ENCODE measurements around the gene IYD. TPM values are rescaled to one million over a fixed set of nuclear protein-coding genes. Genes with fewer than 3 reads are reported as not detected.

IYD gene
- total RNA-seq, 3 donors from 2014 or later = 0.29 to 0.33 TPM; not detected in 1

DNA sequence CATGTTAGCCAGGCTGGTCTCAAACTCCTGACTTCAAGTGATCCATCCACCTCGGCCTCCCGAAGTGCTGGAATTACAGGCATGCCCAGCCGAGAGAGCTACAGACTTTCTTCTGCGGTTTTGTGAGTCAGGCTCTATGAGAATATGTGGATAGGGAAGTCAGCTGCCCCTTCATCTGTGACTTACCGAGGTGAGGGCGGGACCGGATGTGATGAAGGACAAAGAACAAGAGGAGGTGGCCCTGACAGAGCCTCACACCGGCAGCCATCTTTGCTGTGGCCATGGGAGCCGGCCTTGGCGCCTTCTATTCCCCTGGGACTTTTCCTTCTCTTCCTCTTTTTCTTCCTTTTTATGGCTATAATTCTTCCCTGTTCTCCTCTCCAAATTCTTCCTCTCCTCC is 67.0 kb downstream of the IYD start:
- TF ChIP-seq, protein P1, sequence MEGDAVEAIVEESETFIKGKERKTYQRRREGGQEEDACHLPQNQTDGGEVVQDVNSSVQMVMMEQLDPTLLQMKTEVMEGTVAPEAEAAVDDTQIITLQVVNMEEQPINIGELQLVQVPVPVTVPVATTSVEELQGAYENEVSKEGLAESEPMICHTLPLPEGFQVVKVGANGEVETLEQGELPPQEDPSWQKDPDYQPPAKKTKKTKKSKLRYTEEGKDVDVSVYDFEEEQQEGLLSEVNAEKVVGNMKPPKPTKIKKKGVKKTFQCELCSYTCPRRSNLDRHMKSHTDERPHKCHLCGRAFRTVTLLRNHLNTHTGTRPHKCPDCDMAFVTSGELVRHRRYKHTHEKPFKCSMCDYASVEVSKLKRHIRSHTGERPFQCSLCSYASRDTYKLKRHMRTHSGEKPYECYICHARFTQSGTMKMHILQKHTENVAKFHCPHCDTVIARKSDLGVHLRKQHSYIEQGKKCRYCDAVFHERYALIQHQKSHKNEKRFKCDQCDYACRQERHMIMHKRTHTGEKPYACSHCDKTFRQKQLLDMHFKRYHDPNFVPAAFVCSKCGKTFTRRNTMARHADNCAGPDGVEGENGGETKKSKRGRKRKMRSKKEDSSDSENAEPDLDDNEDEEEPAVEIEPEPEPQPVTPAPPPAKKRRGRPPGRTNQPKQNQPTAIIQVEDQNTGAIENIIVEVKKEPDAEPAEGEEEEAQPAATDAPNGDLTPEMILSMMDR (IDR thresholded peaks at IDR 0.05) = no peak
- TF ChIP-seq POLR2A (IDR thresholded peaks at IDR 0.05) (no peak), POLR2AphosphoS5 (IDR thresholded peaks at IDR 0.05) (no peak)

DNA sequence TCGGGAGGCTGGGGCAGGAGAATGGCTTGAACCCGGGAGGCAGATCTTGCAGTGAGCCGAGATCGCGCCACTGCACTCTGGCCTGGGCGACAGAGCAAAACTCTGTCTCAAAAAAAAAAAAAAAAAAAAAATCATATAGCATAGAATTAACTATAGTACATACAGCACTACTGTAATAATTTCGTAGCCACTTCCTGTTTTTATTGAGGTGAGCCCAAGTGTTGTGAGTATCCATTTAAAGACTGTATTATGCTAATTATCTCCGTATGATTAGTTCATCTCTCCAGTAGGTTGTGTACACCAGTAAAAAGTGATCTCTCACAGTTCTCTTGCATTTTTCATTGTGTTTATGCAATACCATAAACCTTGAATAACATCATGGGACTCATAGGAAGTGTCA is 70.6 kb downstream of the IYD start:
- peaks cover 0 to 8% of the 10 kb centered on the region in 2 donors for H3K9me3 ChIP-seq
- no peak overlapping the region for H3K27ac ChIP-seq
- H3K4me3 ChIP-seq = no peak overlapping the region
- no peaks in the 10 kb centered on the region for H3K4me1 ChIP-seq
- DNase-seq (ENCODE audit: low spot score in 2 of 2) = no peak
- no peaks in the 10 kb centered on the region for H3K27me3 ChIP-seq
- intact Hi-C loops (cut with DNase I; ENCODE audit: low total_unique reads) = no loop called here
- H3K36me3 ChIP-seq = no peaks in the 10 kb centered on the region
- TF ChIP-seq POLR2AphosphoS5 (IDR thresholded peaks at IDR 0.05) (no peak), POLR2A (IDR thresholded peaks at IDR 0.05) (no peak)
- TF ChIP-seq, protein P1 (IDR thresholded peaks at IDR 0.05) = no peak

More for the DNA sequence above, 67.0 kb downstream of the IYD start:
- no peak overlapping the region for H3K27ac ChIP-seq
- no peaks in the 10 kb centered on the region for H3K27me3 ChIP-seq
- intact Hi-C loops (cut with DNase I; ENCODE audit: low total_unique reads) = no loop called here
- H3K4me1 ChIP-seq = no peaks in the 10 kb centered on the region
- no peak overlapping the region for H3K4me3 ChIP-seq
- DNase-seq (ENCODE audit: low spot score in 2 of 2) = no peak
- H3K36me3 ChIP-seq = no peaks in the 10 kb centered on the region
- H3K9me3 ChIP-seq = peaks cover 0 to 8% of the 10 kb centered on the region in 2 donors

DNA sequence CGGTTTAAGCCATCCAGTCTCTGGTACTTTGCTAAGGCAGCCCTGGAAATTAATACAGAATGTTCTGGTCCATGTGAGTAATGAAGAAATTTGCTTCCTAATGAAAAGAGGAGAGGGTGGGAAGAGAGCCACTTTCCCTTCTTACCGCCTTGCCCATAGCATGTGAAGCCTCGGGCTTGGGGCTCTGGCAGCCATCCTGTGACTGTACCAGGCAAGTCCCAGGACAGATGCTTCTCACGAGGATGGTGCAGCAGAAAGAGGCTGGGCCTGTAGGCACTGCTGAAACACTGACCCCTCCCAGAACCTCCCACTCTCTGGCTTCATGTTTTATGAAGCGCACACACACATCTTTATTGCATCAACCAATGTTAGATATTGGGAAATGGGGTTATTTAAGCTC is 74.8 kb downstream of the IYD start:
- intact Hi-C loops (cut with DNase I; ENCODE audit: low total_unique reads) = no loop called here

DNA sequence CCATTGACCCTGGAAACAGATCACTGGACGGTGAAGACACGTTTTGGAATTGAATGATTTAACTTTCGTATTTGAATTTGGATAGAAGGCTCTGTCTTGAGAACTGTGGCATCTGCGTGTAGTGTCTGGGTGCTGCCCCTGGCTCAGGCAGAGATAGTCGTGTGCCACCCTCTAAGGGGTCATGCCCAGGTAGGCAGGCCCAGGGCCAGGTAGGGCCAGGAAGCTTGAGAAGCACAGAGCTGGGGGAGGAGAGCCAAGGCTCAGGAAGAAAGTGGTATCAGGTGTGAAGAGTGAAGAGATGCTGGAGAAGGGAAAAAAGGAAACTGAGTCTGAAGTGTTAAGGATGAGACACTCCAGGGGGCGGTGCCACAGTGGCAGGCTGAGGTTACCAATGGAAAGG is 75.5 kb downstream of the IYD start:
- no peak for TF ChIP-seq POLR2A (IDR thresholded peaks at IDR 0.05)
- TF ChIP-seq, protein P1 (IDR thresholded peaks at IDR 0.05) = no peak
- no peak for TF ChIP-seq POLR2AphosphoS5 (IDR thresholded peaks at IDR 0.05)
- peak overlapping the region in 1 of 2 donors; percentile 10 for H3K27ac ChIP-seq
- no peaks in the 10 kb centered on the region for H3K36me3 ChIP-seq
- no peaks in the 10 kb centered on the region for H3K4me1 ChIP-seq
- no peak for DNase-seq (ENCODE audit: low spot score in 2 of 2)
- intact Hi-C loops (cut with DNase I; ENCODE audit: low total_unique reads) = no loop called here
- no peaks in the 10 kb centered on the region for H3K27me3 ChIP-seq
- peaks cover 0 to 8% of the 10 kb centered on the region in 2 donors for H3K9me3 ChIP-seq
- no peak overlapping the region for H3K4me3 ChIP-seq

More for the DNA sequence above, 74.8 kb downstream of the IYD start:
- Histone ChIP-seq H3K27me3 (no peaks in the 10 kb centered on the region), H3K4me3 (no peak overlapping the region), H3K9me3 (peaks cover 0 to 8% of the 10 kb centered on the region in 2 donors), H3K27ac (peak overlapping the region; percentile 36 to 65), H3K4me1 (no peaks in the 10 kb centered on the region), H3K36me3 (no peaks in the 10 kb centered on the region)
- TF ChIP-seq POLR2A (IDR thresholded peaks at IDR 0.05) (no peak), POLR2AphosphoS5 (IDR thresholded peaks at IDR 0.05) (peak in 2 of 3 donors; percentile 37 to 39)
- TF ChIP-seq, protein P1 (IDR thresholded peaks at IDR 0.05) = no peak
- DNase-seq (ENCODE audit: low spot score in 2 of 2) = no peak

DNA sequence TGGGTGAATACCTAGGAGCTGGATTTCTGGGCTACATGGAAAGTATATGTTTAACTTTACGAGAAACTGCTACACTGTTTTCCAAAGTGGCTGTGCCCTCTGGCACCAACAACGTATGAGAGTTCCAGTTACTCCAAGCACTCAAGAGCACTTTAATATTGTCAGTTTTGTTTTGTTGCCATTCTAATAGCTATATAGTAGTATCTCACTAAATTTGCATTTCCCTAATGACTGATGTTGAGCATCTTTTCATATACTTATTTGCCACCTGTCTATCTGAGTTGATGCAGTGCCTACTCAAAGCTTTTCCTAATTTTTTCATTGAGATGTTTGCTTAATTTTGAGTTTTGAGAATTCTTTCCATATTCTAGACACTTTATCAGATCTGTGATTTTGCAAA is 76.7 kb downstream of the IYD start:
- Histone ChIP-seq H3K27ac (no peak overlapping the region), H3K4me3 (no peak overlapping the region), H3K27me3 (no peaks in the 10 kb centered on the region), H3K36me3 (no peaks in the 10 kb centered on the region), H3K9me3 (peaks cover 0 to under 1% of the 10 kb centered on the region in 2 donors), H3K4me1 (no peaks in the 10 kb centered on the region)
- DNase-seq (ENCODE audit: low spot score in 2 of 2) = no peak
- no peak for TF ChIP-seq POLR2A (IDR thresholded peaks at IDR 0.05)
- TF ChIP-seq POLR2AphosphoS5 (IDR thresholded peaks at IDR 0.05) = no peak
- TF ChIP-seq, protein P1 (IDR thresholded peaks at IDR 0.05) = no peak
- intact Hi-C loops (cut with DNase I; ENCODE audit: low total_unique reads) = no loop called here

Data from breast epithelium (tissue), 4 donors.